SU-DHL-6 (cell line): Measurements from ENCODE around the gene TMEM238L.

Source experiments
- CTCF ChIP-seq: fragments of 200-600 bp; sonication (generic); IDR thresholded peaks from one replicate; pipeline ENCODE4 v1.5.1; 2017; ENCODE audit warnings: antibody characterized with exemption, mild to moderate bottlenecking, low read length, moderate library complexity; ENCODE audit not compliant: insufficient read depth, poor library complexity, severe bottlenecking
- EZH2phosphoT487 ChIP-seq: fragments of 200-600 bp; sonication (generic), shearing (Covaris generic); conservative IDR thresholded peaks from 2 replicates; pipeline ENCODE4 v1.6.1; 2018; ENCODE audit warnings: mild to moderate bottlenecking, antibody characterized with exemption, low read length, moderate library complexity, mixed read lengths

- no peak for TF ChIP-seq CTCF
- no peak for TF ChIP-seq EZH2phosphoT487
Observed at GRCh38 chr17:10761281-10761680, 42.6 kb downstream of the TMEM238L start.
